ENCODE results near the gene H2BW2. TPM values are rescaled to one million over a fixed set of nuclear protein-coding genes. Genes with fewer than 3 reads are reported as not detected.

H2BW2 gene
- total and polyA plus RNA-seq, 10 of the 15 experiments (the other 5 are each of a cell fraction or from before 2014, with no cell fraction given), result not detected

DNA sequence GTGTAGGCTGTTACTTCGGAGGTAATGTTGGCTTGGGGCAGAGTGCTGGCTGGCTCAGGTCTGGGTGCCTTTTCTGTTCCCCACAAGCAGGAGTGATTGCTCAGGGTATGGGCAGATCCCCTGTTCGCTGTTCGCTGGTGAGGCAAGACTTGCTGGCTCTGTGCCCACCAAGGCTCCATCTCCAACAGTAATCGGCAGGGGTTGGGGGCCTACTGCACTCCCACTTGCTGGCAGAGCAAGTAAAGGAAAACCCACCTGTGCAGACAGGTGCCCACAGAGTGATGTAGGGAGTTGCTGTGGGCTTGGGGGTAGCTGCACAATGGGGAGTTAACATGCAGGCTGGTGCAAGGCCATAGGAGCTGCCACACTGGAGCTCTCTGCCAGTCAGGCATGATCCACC lies 44.3 kb downstream of the H2BW2 start:
- Histone ChIP-seq H2AFZ (ENCODE audit: control insufficient read depth, low read depth, low read length) (no peak overlapping the region), H3K27ac (ENCODE audit: control insufficient read depth, insufficient read depth) (no peak overlapping the region), H4K20me1 (ENCODE audit: control insufficient read depth, insufficient read depth) (no peaks in the 10 kb centered on the region), H3K9ac (ENCODE audit: control insufficient read depth, insufficient read depth, low read length) (no peak overlapping the region), H3K9me3 (replicated peaks; ENCODE audit: control insufficient read depth, insufficient read depth, low read length) (no peaks in the 10 kb centered on the region), H3K36me3 (ENCODE audit: control insufficient read depth in 2 of 2, insufficient read depth in 2 of 2, low read length in 1 of 2) (no peaks in the 10 kb centered on the region), H3K79me2 (ENCODE audit: control insufficient read depth, insufficient read depth, low read length) (no peaks in the 10 kb centered on the region), H3K27me3 (replicated peaks in 1 of 2; ENCODE audit: control insufficient read depth in 2 of 2, insufficient read depth in 2 of 2, low read length in 1 of 2) (no peaks in the 10 kb centered on the region; a peak in 1 of 4 replicates), H3K4me3 (no peak overlapping the region), H3K4me2 (ENCODE audit: control insufficient read depth, insufficient read depth) (no peak overlapping the region), H3K4me1 (ENCODE audit: control insufficient read depth, insufficient read depth, low read length) (no peaks in the 10 kb centered on the region)
- ChIA-PET POLR2A (no interaction called here), RAD21 (ENCODE audit: unreplicated experiment) (no interaction called here), CTCF (interaction anchor here (1.3 kb wide), 1 partner anchor 16 kb away, joined by 3 read pairs; no protein-coding TSS in a partner anchor), SMC1A (ENCODE audit: uncharacterized antibody, unreplicated experiment) (no interaction called here)
- ATAC-seq (no peak), DNase-seq (ENCODE audit: low read depth, low spot score) (no peak), FAIRE-seq (no peak)
- WGBS (ENCODE audit: insufficient coverage, insufficient replicate concordance, low lambda C conversion rate, missing lambda C conversion rate), result 25% methylated on average over 4 of the region's 4 CpGs
- intact Hi-C loops (cut with micrococcal nuclease; ENCODE audit: unreplicated experiment) (no loop called here), in situ Hi-C loops (cut with MboI) (no loop called here)
- no TSS peak for BruUV-seq (replicated peaks)
- TF ChIP-seq GATAD2B (conservative IDR thresholded peaks at IDR 0.05; ENCODE audit: low read depth) (no peak), NR2C1 (IDR thresholded peaks at IDR 0.05) (no peak), TAF1 (IDR thresholded peaks at IDR 0.05; ENCODE audit: borderline replicate concordance, low read depth, low read length) (no peak), SREBF2 (IDR thresholded peaks at IDR 0.05; ENCODE audit: low read length) (no peak), SMC3 (IDR thresholded peaks at IDR 0.05; ENCODE audit: borderline replicate concordance, low read length) (no peak), FOS (IDR thresholded peaks at IDR 0.05; ENCODE audit: borderline replicate concordance, extremely low read depth, insufficient read length) (no peak), ZNF207 (IDR thresholded peaks at IDR 0.05; ENCODE audit: borderline replicate concordance) (no peak), MEF2B (IDR thresholded peaks at IDR 0.05; ENCODE audit: partially characterized antibody, poor library complexity, severe bottlenecking) (no peak), BCL11A (IDR thresholded peaks at IDR 0.05; ENCODE audit: low read depth, low read length) (no peak)
- TF ChIP-seq, protein P1, sequence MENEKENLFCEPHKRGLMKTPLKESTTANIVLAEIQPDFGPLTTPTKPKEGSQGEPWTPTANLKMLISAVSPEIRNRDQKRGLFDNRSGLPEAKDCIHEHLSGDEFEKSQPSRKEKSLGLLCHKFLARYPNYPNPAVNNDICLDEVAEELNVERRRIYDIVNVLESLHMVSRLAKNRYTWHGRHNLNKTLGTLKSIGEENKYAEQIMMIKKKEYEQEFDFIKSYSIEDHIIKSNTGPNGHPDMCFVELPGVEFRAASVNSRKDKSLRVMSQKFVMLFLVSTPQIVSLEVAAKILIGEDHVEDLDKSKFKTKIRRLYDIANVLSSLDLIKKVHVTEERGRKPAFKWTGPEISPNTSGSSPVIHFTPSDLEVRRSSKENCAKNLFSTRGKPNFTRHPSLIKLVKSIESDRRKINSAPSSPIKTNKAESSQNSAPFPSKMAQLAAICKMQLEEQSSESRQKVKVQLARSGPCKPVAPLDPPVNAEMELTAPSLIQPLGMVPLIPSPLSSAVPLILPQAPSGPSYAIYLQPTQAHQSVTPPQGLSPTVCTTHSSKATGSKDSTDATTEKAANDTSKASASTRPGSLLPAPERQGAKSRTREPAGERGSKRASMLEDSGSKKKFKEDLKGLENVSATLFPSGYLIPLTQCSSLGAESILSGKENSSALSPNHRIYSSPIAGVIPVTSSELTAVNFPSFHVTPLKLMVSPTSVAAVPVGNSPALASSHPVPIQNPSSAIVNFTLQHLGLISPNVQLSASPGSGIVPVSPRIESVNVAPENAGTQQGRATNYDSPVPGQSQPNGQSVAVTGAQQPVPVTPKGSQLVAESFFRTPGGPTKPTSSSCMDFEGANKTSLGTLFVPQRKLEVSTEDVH (IDR thresholded peaks at IDR 0.05; ENCODE audit: low read depth, partially characterized antibody), result no peak
- TF ChIP-seq, protein P2, sequence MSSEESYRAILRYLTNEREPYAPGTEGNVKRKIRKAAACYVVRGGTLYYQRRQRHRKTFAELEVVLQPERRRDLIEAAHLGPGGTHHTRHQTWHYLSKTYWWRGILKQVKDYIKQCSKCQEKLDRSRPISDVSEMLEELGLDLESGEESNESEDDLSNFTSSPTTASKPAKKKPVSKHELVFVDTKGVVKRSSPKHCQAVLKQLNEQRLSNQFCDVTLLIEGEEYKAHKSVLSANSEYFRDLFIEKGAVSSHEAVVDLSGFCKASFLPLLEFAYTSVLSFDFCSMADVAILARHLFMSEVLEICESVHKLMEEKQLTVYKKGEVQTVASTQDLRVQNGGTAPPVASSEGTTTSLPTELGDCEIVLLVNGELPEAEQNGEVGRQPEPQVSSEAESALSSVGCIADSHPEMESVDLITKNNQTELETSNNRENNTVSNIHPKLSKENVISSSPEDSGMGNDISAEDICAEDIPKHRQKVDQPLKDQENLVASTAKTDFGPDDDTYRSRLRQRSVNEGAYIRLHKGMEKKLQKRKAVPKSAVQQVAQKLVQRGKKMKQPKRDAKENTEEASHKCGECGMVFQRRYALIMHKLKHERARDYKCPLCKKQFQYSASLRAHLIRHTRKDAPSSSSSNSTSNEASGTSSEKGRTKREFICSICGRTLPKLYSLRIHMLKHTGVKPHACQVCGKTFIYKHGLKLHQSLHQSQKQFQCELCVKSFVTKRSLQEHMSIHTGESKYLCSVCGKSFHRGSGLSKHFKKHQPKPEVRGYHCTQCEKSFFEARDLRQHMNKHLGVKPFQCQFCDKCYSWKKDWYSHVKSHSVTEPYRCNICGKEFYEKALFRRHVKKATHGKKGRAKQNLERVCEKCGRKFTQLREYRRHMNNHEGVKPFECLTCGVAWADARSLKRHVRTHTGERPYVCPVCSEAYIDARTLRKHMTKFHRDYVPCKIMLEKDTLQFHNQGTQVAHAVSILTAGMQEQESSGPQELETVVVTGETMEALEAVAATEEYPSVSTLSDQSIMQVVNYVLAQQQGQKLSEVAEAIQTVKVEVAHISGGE (CRISPR knock-in tag; IDR thresholded peaks at IDR 0.05), result no peak
- TF ChIP-seq, protein P3, sequence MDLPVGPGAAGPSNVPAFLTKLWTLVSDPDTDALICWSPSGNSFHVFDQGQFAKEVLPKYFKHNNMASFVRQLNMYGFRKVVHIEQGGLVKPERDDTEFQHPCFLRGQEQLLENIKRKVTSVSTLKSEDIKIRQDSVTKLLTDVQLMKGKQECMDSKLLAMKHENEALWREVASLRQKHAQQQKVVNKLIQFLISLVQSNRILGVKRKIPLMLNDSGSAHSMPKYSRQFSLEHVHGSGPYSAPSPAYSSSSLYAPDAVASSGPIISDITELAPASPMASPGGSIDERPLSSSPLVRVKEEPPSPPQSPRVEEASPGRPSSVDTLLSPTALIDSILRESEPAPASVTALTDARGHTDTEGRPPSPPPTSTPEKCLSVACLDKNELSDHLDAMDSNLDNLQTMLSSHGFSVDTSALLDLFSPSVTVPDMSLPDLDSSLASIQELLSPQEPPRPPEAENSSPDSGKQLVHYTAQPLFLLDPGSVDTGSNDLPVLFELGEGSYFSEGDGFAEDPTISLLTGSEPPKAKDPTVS (IDR thresholded peaks at IDR 0.05; ENCODE audit: low read depth, low read length), result no peak
- TF ChIP-seq, protein P4, sequence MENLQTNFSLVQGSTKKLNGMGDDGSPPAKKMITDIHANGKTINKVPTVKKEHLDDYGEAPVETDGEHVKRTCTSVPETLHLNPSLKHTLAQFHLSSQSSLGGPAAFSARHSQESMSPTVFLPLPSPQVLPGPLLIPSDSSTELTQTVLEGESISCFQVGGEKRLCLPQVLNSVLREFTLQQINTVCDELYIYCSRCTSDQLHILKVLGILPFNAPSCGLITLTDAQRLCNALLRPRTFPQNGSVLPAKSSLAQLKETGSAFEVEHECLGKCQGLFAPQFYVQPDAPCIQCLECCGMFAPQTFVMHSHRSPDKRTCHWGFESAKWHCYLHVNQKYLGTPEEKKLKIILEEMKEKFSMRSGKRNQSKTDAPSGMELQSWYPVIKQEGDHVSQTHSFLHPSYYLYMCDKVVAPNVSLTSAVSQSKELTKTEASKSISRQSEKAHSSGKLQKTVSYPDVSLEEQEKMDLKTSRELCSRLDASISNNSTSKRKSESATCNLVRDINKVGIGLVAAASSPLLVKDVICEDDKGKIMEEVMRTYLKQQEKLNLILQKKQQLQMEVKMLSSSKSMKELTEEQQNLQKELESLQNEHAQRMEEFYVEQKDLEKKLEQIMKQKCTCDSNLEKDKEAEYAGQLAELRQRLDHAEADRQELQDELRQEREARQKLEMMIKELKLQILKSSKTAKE (IDR thresholded peaks at IDR 0.05; ENCODE audit: low read depth, poor library complexity, severe bottlenecking), result no peak

Data from GM12878 (cell line).